Lower leg skin (tissue), 3 donors: ENCODE results near the gene MYL6.

ENCODE experiments used
- CTCF ChIP-seq, 3 donors: fragments of 450-650 bp; IDR thresholded peaks; one replicate each; pipeline ENCODE4 v1.5.1; 2016; ENCODE audit warnings: antibody characterized with exemption in 3 of 3, mild to moderate bottlenecking in 3 of 3, moderate library complexity in 2 of 3
- POLR2A ChIP-seq, 2 donors: fragments of 450-650 bp; IDR thresholded peaks; one replicate each; pipeline ENCODE4 v1.6.1; 2016 to 2017; ENCODE audit warnings: antibody characterized with exemption in 2 of 2, mild to moderate bottlenecking in 1 of 2, moderate library complexity in 1 of 2

- TF ChIP-seq POLR2A (IDR thresholded peaks at IDR 0.05) = peak in 1 of 2 donors; percentile 94
- TF ChIP-seq CTCF (IDR thresholded peaks at IDR 0.05) = no peak
These were observed 41.7 kb upstream of the MYL6 start, which contains the start of gene RPL41 for GRCh38 chr12:56116267-56117081.
